Anterior cingulate cortex (tissue), 58 donors: ENCODE measurements around the gene CAMSAP3.

Experiments
- DNase-seq, 58 donors: peaks; one replicate each; lab custom pipeline; 2025; lab: John Stamatoyannopoulos, UW

Gene CAMSAP3

DNA sequence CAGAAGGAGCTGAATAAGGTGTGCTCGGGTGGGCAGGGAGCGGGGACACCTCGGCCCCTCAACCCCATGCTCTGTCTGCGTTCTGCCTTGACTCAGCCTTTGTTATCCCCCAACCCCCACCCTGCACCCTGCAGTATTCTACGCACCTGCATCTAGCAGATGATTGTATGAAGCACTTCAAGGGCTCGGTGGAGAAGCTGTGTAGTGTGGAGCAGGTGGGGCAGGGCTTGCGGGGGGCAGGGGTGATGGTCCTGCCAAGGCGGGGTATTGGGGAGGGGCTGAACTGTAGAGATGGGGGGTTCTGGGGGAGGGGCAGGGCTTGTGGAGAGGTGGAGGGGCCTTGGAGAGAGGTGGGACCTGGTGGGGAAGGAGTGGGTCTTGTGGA is 47.4 kb downstream of the CAMSAP3 start:
- no peak for DNase-seq

DNA sequence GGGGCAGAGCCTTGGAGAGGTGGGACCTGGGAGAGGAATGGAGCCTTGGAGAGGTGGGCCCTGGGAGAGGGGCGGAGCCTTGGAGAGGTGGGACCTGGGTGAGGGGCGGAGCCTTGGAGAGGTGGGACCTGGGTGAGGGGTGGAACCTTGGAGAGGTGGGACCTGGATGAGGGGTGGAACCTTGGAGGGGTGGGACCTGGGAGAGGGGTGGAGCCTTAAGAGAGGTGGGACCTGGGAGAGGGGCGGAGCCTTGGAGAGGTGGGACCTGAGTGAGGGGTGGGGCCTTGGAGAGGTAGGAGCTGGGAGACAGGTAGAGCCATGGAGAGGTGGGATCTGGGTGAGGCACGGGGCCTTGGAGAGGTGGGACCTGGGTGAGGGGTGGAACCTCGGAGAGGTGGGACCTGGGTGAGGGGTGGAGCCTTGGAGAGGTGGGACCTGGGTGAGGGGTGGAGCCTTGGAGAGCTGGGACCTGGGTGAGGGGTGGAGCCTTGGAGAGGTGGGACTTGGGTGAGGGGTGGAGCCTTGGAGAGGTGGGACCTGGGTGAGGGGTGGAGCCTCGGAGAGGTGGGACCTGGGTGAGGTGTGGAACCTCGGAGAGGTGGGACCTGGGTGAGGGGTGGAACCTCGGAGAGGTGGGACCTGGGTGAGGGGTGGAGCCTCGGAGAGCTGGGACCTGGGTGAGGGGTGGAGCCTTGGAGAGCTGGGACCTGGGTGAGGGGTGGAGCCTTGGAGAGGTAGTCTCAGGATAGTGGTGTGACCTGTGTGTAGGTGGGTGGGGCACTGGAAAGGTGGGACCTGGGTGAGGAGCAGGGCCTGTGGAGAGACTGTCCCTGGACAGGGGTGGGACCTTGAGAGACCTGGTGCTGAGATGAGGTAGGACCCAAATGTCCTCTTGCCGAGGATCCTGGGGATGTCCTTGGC is 48.2 kb downstream of the CAMSAP3 start:
- peak in 1 of 58 donors; percentile 11 for DNase-seq

DNA sequence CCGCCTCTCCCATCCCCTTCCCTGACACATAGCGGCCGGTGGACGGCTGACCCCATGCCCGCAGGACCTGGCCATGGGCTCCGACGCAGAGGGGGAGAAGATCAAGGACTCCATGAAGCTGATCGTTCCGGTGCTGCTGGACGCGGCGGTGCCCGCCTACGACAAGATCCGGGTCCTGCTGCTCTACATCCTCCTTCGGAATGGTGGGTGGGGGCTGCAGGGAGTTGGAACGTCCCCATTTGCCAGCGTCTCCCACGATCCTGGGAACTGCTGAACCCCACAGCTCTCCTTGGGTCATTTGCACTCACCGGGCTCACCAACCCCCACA is 48.9 kb downstream of the CAMSAP3 start:
- no peak for DNase-seq

DNA sequence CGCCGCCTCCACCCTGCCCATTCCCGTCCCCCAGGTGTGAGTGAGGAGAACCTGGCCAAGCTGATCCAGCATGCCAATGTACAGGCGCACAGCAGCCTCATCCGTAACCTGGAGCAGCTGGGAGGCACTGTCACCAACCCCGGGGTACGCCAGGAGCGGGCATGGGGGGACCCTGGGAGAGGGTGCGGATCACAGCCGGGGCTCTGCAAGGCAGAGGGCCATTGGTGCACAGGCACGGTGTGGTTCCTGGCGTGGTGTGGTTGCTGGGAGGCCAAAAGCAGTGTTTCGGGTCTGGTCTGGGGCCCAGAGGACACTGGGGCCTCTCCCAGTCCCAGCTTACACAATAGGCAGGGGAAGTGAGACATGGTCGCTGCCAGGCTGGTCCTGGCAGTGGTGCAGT is 49.5 kb downstream of the CAMSAP3 start:
- DNase-seq: no peak

DNA sequence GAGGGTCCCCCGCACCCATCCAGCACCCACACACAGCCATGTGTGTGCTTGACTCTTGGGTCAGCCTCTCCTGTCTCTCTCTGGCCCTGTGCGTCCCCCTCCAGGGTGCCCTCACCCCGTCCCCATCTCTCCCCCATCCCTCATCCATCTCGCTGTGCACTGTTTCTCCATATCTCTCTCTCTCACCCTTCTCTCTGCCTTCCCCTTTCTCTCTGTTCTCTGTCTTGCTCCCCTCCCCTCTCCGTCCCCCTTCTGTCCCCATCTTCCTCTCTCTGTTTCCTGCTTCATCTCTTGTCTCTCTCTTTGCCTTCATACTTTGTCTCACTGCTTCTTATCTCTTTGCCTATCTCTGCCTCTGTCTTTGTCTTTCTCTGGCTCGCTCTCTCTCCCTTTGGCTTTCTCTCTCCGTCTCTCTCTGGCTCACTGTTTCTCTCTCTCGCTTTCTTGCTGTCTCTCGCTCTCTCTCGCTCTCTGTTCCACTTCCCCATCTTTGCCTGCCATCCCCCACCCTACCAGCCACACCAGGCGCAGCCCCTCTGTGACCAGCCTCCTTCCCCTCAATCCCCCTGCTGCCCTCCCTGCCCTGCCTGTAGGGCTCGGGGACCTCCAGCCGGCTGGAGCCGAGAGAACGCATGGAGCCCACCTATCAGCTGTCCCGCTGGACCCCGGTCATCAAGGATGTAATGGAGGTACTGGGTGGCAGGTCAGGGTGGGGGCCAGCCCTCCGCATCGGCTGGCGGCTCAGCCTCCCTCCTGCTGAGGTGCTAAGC is 50.2 kb downstream of the CAMSAP3 start:
- no peak for DNase-seq

DNA sequence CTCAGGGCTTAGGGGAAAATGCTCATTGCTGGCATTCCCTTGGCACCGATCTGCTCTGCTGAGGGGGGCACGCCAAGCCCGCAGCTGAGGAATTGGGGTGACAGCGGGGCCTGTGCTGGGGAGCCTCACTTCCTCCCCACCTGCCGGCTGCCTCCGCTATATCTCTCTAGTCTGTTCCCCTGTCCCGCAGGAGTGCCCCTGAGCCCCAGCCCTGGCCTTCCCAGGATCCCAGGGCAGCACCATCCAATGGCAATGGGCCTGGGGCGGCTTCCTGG is 50.7 kb downstream of the CAMSAP3 start:
- DNase-seq: no peak

DNA sequence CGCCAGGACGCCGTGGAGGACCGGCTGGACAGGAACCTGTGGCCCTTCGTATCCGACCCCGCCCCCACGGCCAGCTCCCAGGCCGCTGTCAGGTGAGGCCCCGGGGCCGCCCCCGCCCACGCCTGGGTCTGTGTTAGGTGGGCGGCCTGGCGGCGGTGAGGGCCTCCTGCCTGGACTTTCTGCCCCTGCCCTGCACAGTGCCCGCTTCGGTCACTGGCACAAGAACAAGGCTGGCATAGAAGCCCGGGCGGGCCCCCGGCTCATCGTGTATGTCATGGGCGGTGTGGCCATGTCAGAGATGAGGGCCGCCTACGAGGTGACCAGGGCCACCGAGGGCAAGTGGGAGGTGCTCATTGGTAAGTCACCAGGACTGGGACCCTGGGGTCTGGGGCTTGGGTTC is 51.5 kb downstream of the CAMSAP3 start:
- DNase-seq: no peak

DNA sequence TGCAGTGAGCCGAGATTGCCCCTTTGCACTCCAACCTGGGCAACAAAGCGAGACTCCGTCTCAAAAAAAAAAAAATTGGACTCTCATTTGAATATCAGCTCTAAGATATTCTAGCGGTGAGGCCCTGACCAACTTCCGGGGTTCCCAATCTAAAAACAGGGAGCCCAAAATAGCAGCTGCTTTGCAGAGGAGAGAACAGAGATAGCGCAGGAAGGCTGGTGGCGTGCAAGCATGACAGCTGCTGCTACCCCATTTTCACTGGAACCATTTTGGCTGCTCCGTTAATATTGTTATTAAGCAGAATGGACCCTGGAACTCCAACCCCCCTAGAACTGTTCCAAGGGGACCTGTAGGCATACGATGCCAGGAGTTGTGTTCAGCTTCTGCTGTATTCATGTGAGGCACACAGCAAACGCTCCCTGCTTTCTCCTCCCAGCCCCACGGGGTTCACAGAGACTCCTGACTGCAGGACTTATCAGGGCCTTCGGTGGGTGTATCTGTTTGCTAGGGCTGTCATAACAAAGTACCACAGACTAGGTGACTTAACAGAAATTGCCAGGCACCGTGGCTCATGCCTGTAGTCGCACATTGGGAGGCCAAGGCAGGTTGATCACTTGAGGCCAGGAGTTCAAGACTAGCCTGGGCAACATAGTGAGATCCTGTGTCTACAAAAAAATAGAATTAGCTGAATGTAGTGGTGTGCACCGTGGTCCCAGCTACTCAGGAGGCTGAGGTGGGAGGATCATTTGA is 52.8 kb downstream of the CAMSAP3 start:
- no peak for DNase-seq

DNA sequence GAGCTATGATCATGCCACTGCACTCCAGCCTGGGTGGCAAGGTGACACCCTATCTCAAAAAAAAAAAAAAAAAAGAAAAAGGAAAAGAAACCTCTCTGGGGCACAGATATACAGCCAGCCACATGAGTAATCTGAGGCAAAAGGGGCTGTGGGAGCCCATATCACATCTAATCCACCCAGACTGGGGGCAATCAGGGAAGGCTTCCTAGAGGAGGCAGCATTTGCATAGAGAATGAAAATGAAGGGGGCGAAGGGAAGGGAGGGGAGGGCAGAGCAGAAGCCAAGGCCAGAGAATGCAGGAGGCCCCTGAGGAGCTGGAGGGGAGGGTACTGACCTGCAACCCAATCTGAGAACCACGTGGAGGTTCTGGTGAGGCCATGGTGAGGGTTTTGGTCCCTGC is 54.5 kb downstream of the CAMSAP3 start:
- no peak for DNase-seq

DNA sequence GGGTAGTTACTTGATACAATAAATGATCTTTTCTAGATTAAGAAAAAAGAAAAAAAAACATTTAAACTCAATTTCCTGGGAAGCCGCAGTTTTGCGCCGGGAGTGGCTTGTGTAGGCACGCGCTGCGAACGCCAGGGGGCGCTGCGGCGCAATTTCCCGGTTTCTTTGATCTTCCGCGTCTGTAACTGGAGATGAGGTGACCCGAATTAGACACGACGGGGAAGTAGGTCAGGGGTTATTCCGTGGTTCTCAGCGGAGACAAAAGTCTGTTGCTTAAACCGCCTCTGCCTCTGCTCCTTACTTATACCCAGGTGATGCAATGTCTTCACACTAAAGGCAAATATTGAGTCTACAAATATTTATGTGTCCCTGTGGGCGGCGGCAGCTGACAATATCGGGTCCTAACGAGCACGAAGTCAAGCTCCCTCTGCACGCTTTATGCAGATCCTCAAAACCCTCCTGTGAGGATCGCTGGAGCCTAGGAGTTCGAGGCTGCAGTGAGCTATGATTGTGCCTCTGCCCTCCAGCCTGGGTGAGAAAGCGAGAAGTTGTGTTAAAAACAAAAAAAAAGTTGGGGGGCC is 56.5 kb downstream of the CAMSAP3 start:
- peak in 55 of 58 donors; percentile 10 to 85 (median 52) for DNase-seq

DNA sequence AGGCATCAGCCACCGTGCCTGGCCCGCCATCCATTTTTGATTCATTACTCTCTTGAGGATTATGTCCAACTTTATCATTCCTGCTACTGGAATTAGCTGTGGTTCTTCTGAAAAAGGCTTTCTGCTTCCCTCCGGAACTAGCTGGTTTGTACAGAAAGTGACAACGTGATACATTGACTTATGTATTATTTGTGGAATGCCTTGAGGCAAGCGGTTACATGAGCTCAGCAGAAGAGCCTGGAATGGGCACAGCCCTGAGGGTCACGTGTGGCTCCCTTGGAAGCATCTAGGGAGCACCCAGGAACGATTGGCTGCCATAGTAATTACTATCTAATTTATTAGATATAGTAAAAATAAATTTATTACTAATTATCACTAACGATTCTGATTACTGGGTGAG is 58.7 kb downstream of the CAMSAP3 start:
- no peak for DNase-seq

DNA sequence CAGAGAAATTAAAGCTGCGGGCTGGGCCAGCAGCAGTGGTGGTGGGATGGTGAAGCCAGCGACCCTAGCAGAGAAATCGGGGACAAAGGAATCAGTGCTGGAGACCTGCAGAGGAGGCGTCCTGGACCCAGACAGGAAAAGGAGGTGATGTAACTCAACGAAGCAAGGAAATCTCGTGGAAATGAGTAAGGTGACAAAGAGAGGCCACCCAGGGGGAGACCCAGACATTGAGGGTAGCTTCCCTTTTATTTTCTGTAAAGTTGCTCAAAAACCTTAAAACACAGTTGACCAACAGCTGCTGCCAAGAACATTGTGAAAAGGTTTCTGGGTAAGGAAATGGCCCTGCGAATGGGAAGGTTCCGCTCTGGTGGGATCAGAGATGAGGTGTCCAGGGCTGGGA is 59.9 kb downstream of the CAMSAP3 start:
- DNase-seq: no peak

DNA sequence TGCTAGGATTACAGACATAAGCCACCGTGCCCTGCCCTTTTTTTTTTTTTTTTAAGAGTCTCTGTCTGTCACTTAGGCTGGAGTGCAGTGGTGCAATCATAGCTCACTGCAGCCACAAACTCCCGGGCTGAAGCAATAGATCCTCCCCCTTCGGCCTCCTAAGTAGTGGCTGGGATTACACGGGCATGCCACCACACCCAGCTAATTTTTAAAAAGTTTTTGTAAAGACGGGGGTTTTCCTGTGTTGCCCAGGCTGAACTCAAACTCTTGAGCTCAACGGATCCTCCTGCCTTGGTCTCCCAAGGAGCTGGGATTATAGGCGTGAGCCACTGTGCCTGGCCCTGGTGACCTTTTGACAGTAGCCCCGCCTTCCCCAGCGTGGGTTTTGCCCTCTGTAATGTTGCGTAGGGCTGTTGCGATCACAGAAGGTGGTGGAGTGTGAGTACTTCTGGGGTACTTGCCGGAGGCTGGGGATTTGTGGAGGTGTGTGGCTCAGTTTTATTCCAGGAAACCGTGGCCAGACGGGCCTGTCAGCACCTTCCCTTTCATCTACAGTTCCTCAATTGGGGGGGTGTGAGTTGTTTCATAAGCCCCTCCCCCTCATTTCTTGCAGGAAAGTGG is 61.6 kb downstream of the CAMSAP3 start:
- DNase-seq: peak in 12 of 58 donors; percentile 3 to 36 (median 18)

DNA sequence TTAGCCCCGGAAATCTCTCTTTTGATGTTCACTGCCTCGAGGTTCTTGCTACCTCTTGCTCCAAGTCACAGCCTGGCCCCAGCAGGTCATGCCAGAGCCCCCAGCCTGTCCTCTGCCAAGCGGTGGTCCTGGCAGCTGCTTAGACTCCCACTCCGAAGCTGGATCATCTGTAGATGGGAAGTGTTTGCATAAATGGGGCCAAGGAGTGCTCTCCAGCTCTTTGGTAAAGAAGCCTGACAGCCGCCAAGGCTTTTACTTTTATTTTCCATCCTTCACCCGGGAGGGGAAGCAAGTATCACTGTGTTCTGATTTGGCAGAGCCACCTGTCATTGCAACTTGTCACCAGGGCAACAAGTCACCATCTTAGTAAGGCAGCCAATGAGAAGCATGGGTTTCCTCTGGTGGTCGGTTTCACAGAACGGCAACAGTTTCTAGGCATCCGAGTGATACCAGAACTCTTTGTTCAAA is 62.6 kb downstream of the CAMSAP3 start:
- DNase-seq: peak in 38 of 58 donors; percentile 6 to 83 (median 38)

DNA sequence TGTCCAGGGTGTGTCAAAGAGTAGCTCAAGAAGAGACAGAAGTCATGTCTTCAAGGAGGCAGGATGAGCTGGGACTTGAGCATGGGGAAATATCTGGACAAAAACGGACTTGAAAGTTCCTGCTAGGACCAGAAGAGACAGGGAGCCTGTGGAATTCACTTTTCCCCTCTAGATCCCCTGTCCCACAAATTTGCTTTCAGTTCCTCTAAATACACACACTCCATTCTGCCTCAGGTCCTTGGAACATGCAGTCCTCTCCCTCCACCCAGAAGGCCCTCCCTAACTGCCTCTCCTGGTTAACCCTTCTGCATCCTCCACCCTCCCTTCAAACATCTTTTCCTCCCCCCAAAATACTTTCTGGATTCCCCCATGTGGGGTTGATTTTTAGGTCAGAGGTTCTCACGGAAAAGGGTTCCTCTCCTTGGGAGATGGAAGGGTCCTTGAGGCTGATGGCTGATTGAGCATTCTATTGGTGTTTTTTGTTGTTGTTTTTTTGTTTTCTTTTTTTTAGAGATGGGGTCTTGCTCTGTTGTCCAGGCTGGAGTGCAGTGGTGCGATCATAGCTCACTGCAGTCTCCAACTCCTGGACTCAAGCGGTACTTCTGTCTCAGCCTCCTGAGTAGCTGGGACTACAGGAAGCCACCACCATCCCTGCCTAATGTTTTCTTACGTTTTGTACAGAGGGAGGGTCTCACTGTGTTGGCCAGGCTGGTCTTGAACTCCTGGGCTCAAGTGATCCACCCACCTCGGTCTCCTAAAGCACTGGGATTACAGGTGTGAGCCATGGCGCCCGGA is 66.3 kb downstream of the CAMSAP3 start:
- no peak for DNase-seq

DNA sequence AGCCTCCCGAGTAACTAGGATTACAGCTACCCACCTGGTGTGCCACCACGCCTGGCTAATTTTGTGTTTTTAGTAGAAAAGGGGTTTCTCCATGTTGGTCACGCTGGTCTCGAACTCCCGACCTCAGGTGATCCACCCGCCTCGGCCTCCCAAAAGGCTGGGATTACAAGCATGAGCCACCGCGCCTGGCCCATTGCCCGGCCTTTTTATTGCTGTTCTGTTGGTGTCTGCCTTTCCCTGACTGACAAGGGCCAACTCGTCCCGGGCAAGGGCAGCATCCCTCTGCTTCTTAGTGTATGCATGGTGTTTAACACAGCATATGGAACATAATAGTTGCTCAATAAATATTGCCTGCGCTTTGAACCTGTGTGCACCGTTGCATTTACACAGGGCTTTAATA is 67.0 kb downstream of the CAMSAP3 start:
- no peak for DNase-seq

DNA sequence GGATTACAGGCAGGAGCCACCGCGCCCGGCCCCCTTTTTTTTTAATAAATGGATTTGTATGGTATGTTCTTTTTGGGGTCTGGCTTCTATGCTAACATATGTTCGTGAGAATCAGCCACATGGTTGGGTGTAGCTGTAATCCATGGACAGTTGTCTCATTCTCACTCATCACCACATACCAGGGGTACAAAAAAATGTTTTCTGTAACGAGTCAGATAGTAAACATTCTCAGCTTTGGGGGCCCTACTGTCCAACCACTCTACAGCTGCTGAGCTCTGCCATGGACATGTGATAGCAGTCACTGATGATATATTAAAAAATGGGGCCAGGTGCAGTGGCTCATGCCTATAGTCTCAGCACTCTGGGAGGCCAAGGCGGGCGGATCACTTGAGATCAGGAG is 68.0 kb downstream of the CAMSAP3 start:
- no peak for DNase-seq

DNA sequence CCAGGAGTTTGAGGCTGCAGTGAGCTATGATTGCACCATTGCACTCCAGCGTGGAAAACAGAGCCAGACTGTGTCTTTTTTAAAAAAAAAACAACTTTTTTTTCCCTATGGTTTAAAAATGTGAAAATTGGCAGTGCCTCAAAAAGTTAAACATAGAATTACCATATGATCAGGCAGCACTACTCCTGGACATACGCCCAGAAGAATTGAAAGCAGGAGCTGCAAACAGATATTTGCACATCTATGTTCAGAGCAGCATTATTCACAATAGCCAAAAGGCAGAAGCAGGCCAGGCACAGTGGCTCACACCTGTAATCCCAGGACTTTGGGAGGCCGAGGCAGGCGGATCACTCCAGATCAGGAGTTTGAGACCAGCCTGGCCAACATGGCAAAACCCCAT is 69.4 kb downstream of the CAMSAP3 start:
- DNase-seq: peak in 8 of 58 donors; percentile 3 to 52 (median 10)
